Urinary bladder (tissue), 4 donors: Measurements from ENCODE around the gene GREM2. TPM values are rescaled to one million over a fixed set of nuclear protein-coding genes. Genes with fewer than 3 reads are reported as not detected.
A peak's percentile ranks its signal among the peaks of the same experiment; 100 is the strongest.

Experiments used
- DNase-seq: peaks from one replicate; pipeline ENCODE4 v3.0.0-alpha.2; 2015; ENCODE audit errors: extremely low spot score
- H3K27ac ChIP-seq: one replicate; pipeline ENCODE4 v1.5.1; 2013; ENCODE audit warnings: low read depth, mild to moderate bottlenecking, moderate library complexity
- H3K36me3 ChIP-seq: one replicate; pipeline ENCODE4 v1.6.1; 2013; ENCODE audit warnings: mild to moderate bottlenecking, moderate library complexity; ENCODE audit not compliant: insufficient read depth
- H3K4me1 ChIP-seq: one replicate; pipeline ENCODE4 v1.6.1; 2013; ENCODE audit warnings: mild to moderate bottlenecking, moderate library complexity; ENCODE audit not compliant: insufficient read depth
- H3K4me3 ChIP-seq: one replicate; pipeline ENCODE4 v1.5.1; 2013; ENCODE audit warnings: low read depth, low read length
- WGBS: extraction: QIAGEN DNeasy Blood & Tissue Kit; methylation state at CpG from one replicate; pipeline ENCODE4 v1.1.7; 2013; 5-methylcytosine and 5-hydroxymethylcytosine counted together
- polyA plus RNA-seq: library from polyadenylated mRNA; stranded (reverse); fragments of 200-250 nt; gene quantifications from one replicate; pipeline ENCODE4 v1.2.3, GENCODE V29; 2013
- total RNA-seq: library from RNA; depleted of rRNA; stranded (reverse); fragments of >200 nt; gene quantifications from one replicate; pipeline ENCODE4 v1.2.3, GENCODE V29; 2014
- donor health status: healthy with polysubstance abuse.
- donor health status: healthy.

The GREM2 gene
- total and polyA plus RNA-seq, 2 donors, result 4.7 to 9.0 TPM

GRCh38 chr1:240517891-240518290 is 94.1 kb downstream of the GREM2 start:
- no peak overlapping the region for H3K4me3 ChIP-seq
- WGBS, result 87% methylated on average over 4 of the region's 4 CpGs
- H3K4me1 ChIP-seq, result no peaks in the 10 kb centered on the region
- H3K27ac ChIP-seq, result no peak overlapping the region
- no peak for DNase-seq
- H3K36me3 ChIP-seq, result no peaks in the 10 kb centered on the region

- WGBS, result 97% methylated on average over 2 of the region's 2 CpGs
- Histone ChIP-seq H3K4me1 (no peaks in the 10 kb centered on the region), H3K36me3 (no peaks in the 10 kb centered on the region), H3K27ac (no peak overlapping the region), H3K4me3 (no peak overlapping the region)
- no peak for DNase-seq
These were observed 95.9 kb downstream of the GREM2 start for GRCh38 chr1:240516069-240516468.

- no peaks in the 10 kb centered on the region for H3K36me3 ChIP-seq
- no peak overlapping the region for H3K27ac ChIP-seq
- no peak for DNase-seq
- 68% methylated on average over 1 of the region's 1 CpG for WGBS
- H3K4me3 ChIP-seq, result no peak overlapping the region
- H3K4me1 ChIP-seq, result no peaks in the 10 kb centered on the region
These were observed 96.5 kb downstream of the GREM2 start for GRCh38 chr1:240515505-240515904.

GRCh38 chr1:240511789-240512188 is 100.2 kb downstream of the GREM2 start:
- Histone ChIP-seq H3K4me1 (no peaks in the 10 kb centered on the region), H3K27ac (no peak overlapping the region), H3K4me3 (no peak overlapping the region), H3K36me3 (no peaks in the 10 kb centered on the region)
- no peak for DNase-seq

- no peaks in the 10 kb centered on the region for H3K4me1 ChIP-seq
- WGBS, result 63% methylated on average over 2 of the region's 2 CpGs
- no peak overlapping the region for H3K27ac ChIP-seq
- no peaks in the 10 kb centered on the region for H3K36me3 ChIP-seq
- no peak for DNase-seq
- no peak overlapping the region for H3K4me3 ChIP-seq
These were observed 103.0 kb downstream of the GREM2 start for GRCh38 chr1:240508950-240509349.

GRCh38 chr1:240508201-240508600 is 103.8 kb downstream of the GREM2 start:
- Histone ChIP-seq H3K4me1 (no peaks in the 10 kb centered on the region), H3K36me3 (no peaks in the 10 kb centered on the region), H3K27ac (peak overlapping the region; percentile 10), H3K4me3 (no peak overlapping the region)
- WGBS, result 50% methylated on average over 3 of the region's 3 CpGs
- DNase-seq, result no peak

GRCh38 chr1:240506176-240506575 is 105.8 kb downstream of the GREM2 start:
- H3K4me3 ChIP-seq, result no peak overlapping the region
- no peak overlapping the region for H3K27ac ChIP-seq
- H3K36me3 ChIP-seq, result no peaks in the 10 kb centered on the region
- 80% methylated on average over 4 of the region's 4 CpGs for WGBS
- H3K4me1 ChIP-seq, result no peaks in the 10 kb centered on the region
- DNase-seq, result no peak

GRCh38 chr1:240503558-240503957 is 108.4 kb downstream of the GREM2 start:
- H3K36me3 ChIP-seq, result no peaks in the 10 kb centered on the region
- H3K4me1 ChIP-seq, result no peaks in the 10 kb centered on the region
- DNase-seq, result no peak
- H3K27ac ChIP-seq, result no peak overlapping the region
- WGBS, result 35% methylated on average over 1 of the region's 1 CpG
- no peak overlapping the region for H3K4me3 ChIP-seq

- Histone ChIP-seq H3K27ac (no peak overlapping the region), H3K4me3 (no peak overlapping the region), H3K36me3 (no peaks in the 10 kb centered on the region), H3K4me1 (no peaks in the 10 kb centered on the region)
- 54% methylated on average over 4 of the region's 4 CpGs for WGBS
- no peak for DNase-seq
These were observed 108.9 kb downstream of the GREM2 start for GRCh38 chr1:240503036-240503435.

GRCh38 chr1:240501115-240501514 is 110.8 kb downstream of the GREM2 start:
- Histone ChIP-seq H3K27ac (no peak overlapping the region), H3K4me3 (no peak overlapping the region), H3K4me1 (no peaks in the 10 kb centered on the region), H3K36me3 (no peaks in the 10 kb centered on the region)
- DNase-seq, result no peak
- 77% methylated on average over 2 of the region's 2 CpGs for WGBS

GRCh38 chr1:240500647-240501046 is 111.3 kb downstream of the GREM2 start:
- H3K4me3 ChIP-seq, result no peak overlapping the region
- no peak overlapping the region for H3K27ac ChIP-seq
- no peaks in the 10 kb centered on the region for H3K4me1 ChIP-seq
- H3K36me3 ChIP-seq, result no peaks in the 10 kb centered on the region
- WGBS, result 91% methylated on average over 4 of the region's 4 CpGs
- DNase-seq, result no peak

- Histone ChIP-seq H3K27ac (no peak overlapping the region), H3K4me3 (no peak overlapping the region), H3K4me1 (no peaks in the 10 kb centered on the region), H3K36me3 (no peaks in the 10 kb centered on the region)
- WGBS, result 73% methylated on average over 2 of the region's 2 CpGs
- no peak for DNase-seq
These were observed 112.9 kb downstream of the GREM2 start for GRCh38 chr1:240499012-240499411.

- Histone ChIP-seq H3K4me1 (no peaks in the 10 kb centered on the region), H3K4me3 (no peak overlapping the region), H3K36me3 (no peaks in the 10 kb centered on the region), H3K27ac (no peak overlapping the region)
- 95% methylated on average over 8 of the region's 8 CpGs for WGBS
- DNase-seq, result no peak
These were observed 113.6 kb downstream of the GREM2 start for GRCh38 chr1:240498335-240498734.

GRCh38 chr1:240497908-240498307 is 114.0 kb downstream of the GREM2 start:
- Histone ChIP-seq H3K36me3 (no peaks in the 10 kb centered on the region), H3K27ac (no peak overlapping the region), H3K4me3 (no peak overlapping the region), H3K4me1 (no peaks in the 10 kb centered on the region)
- no peak for DNase-seq
- WGBS, result 68% methylated on average over 4 of the region's 4 CpGs

GRCh38 chr1:240496941-240497340 is 115.0 kb downstream of the GREM2 start:
- Histone ChIP-seq H3K27ac (no peak overlapping the region), H3K4me1 (no peaks in the 10 kb centered on the region), H3K36me3 (no peaks in the 10 kb centered on the region), H3K4me3 (no peak overlapping the region)
- no peak for DNase-seq
- 94% methylated on average over 5 of the region's 5 CpGs for WGBS
